GM12801 (cell line): Measurements from ENCODE around the gene CDC6.

Experiments used
- TF ChIP-seq, protein P1 (sequence below): IDR thresholded peaks from one replicate; pipeline ENCODE4 v1.5.1; 2011; ENCODE audit warnings: control low read depth; ENCODE audit not compliant: insufficient read length; ENCODE audit errors: extremely low read depth

The CDC6 gene

GRCh38 chr17:40309031-40309948 is 21.6 kb downstream of the CDC6 start, which contains the start of gene RARA:
RARA (plus strand) TSS chr17:40309180; CDS start chr17:40331219, 22,039 bp downstream.
- TF ChIP-seq, protein P1, sequence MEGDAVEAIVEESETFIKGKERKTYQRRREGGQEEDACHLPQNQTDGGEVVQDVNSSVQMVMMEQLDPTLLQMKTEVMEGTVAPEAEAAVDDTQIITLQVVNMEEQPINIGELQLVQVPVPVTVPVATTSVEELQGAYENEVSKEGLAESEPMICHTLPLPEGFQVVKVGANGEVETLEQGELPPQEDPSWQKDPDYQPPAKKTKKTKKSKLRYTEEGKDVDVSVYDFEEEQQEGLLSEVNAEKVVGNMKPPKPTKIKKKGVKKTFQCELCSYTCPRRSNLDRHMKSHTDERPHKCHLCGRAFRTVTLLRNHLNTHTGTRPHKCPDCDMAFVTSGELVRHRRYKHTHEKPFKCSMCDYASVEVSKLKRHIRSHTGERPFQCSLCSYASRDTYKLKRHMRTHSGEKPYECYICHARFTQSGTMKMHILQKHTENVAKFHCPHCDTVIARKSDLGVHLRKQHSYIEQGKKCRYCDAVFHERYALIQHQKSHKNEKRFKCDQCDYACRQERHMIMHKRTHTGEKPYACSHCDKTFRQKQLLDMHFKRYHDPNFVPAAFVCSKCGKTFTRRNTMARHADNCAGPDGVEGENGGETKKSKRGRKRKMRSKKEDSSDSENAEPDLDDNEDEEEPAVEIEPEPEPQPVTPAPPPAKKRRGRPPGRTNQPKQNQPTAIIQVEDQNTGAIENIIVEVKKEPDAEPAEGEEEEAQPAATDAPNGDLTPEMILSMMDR = no peak

DNA sequence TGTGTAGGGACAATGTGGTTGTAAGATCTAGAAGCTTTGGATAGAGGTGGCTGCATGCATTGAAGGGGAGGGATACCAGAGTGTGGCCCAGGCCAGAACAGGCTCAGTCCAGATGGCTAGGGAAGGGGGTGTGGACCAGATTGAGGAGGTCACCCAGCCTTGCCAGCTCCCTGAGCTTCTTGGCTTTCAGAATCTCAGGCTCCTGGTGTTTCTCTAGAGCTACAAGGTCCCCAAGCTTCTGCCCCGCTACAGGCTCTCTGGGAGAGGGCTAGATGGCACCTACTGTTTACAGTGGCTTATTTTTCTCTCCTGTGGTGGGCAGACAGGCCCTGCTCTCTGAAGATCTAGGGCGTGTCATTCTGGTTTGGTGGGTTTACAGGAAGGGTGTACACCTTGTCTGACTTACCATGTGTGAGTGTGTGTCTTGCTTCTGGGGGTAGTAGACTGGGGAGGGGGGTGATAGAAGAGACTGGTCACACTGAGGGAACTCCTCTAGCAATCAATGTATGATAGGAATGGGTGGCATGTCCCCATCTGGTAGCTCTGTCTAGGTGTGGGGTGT is 22.4 kb downstream of the CDC6 start:
- TF ChIP-seq, protein P1 = no peak

- TF ChIP-seq, protein P1 = no peak
Observed at GRCh38 chr17:40310882-40311391, 23.3 kb downstream of the CDC6 start.

GRCh38 chr17:40311575-40311974 is 23.9 kb downstream of the CDC6 start:
- TF ChIP-seq, protein P1 = no peak

- TF ChIP-seq, protein P1 = no peak
Observed at GRCh38 chr17:40312131-40312731, 24.6 kb downstream of the CDC6 start.

GRCh38 chr17:40312893-40313667 is 25.4 kb downstream of the CDC6 start:
- TF ChIP-seq, protein P1 = no peak
